Osteoblast (primary cell): Measurements from ENCODE around the gene CDHR3. TPM values are rescaled to one million over a fixed set of nuclear protein-coding genes. Genes with fewer than 3 reads are reported as not detected.
A peak's percentile ranks its signal among the peaks of the same experiment; 100 is the strongest.

Source experiments
- DNase-seq: peaks from one replicate; pipeline ENCODE4 v3.0.0; 2011; ENCODE audit warnings: low spot score, mixed read lengths; ENCODE audit not compliant: insufficient read length; ENCODE audit errors: missing footprints
- H2AFZ ChIP-seq: 2 replicates; pipeline ENCODE4 v1.6.0; 2011; ENCODE audit warnings: mild to moderate bottlenecking, low read length
- H3K27ac ChIP-seq: 2 replicates; pipeline ENCODE4 v1.5.1; 2011; ENCODE audit warnings: mild to moderate bottlenecking, low read depth, low read length, moderate library complexity
- H3K27me3 ChIP-seq: 2 replicates; pipeline ENCODE4 v1.6.0; 2012; ENCODE audit warnings: mild to moderate bottlenecking, control low read depth, inconsistent platforms, low read length, moderate library complexity; ENCODE audit not compliant: insufficient read depth
- H3K36me3 ChIP-seq: 2 replicates; pipeline ENCODE4 v1.5.1; 2011; ENCODE audit warnings: mild to moderate bottlenecking, low read length, control low read depth, moderate library complexity; ENCODE audit not compliant: insufficient read depth
- H3K4me1 ChIP-seq: 2 replicates; pipeline ENCODE4 v1.5.1; 2011; ENCODE audit warnings: mild to moderate bottlenecking, low read length, control low read depth, moderate library complexity; ENCODE audit not compliant: insufficient read depth
- H3K4me2 ChIP-seq: 2 replicates; pipeline ENCODE4 v1.6.0; 2011; ENCODE audit warnings: mild to moderate bottlenecking, low read length; ENCODE audit not compliant: insufficient read depth
- H3K4me3 ChIP-seq: fragments of 200-600 bp; sonication (generic); 3 replicates; pipeline ENCODE4 v1.5.1; 2012; ENCODE audit warnings: mild to moderate bottlenecking, low read length, inconsistent platforms; ENCODE audit not compliant: insufficient read depth
- H3K79me2 ChIP-seq: 2 replicates; pipeline ENCODE4 v1.6.0; 2012; ENCODE audit warnings: mild to moderate bottlenecking, low read length, control low read depth, inconsistent platforms; ENCODE audit not compliant: insufficient read depth
- H3K9me3 ChIP-seq: 2 replicates; pipeline ENCODE4 v1.5.1; 2011; ENCODE audit warnings: low read depth, low read length, control low read depth
- H4K20me1 ChIP-seq: 2 replicates; pipeline ENCODE4 v1.6.0; 2012; ENCODE audit warnings: mild to moderate bottlenecking, low read length, control low read depth; ENCODE audit not compliant: insufficient read depth
- CTCF ChIP-seq: IDR thresholded peaks from 2 replicates; pipeline ENCODE4 v1.5.1; 2011; ENCODE audit warnings: mild to moderate bottlenecking, low read depth, low read length, moderate library complexity; ENCODE audit errors: extremely low read depth
- total RNA-seq: library from RNA; depleted of rRNA; stranded (reverse); fragments of >200 nt; gene quantifications from 2 replicates; pipeline ENCODE4 v1.2.3, GENCODE V29; 2012

Gene CDHR3
- total RNA-seq, 1 donor, result 8.3 TPM

DNA sequence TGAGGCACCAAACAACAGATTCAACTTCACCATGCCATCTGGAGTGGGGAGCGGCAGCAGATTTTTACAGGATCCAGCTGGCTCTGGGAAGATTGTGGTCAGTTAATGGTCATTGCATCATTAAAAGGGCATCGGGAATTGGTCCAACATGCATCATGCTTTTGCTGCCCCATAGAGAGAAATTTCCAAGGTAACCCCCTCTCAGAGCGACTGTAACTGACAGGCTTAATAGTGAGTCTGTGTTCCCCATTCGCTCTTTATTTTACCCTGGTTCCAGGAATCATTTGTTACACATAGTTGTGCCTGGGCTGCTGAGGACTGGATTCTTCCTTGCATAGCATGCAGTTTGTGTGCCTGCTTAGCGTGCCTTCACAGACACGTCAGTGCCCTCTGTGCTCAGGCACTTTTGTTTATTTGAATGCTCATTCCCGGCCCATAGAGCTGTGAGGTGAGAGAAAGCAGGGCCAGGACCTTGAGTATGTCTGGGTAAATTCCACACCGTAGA is 49.9 kb downstream of the CDHR3 start:
- Histone ChIP-seq H3K4me1 (peaks cover 27% of the 10 kb centered on the region), H2AFZ (no peak overlapping the region), H3K27me3 (peaks cover 4% of the 10 kb centered on the region), H4K20me1 (no peaks in the 10 kb centered on the region), H3K4me2 (no peak overlapping the region), H3K36me3 (no peaks in the 10 kb centered on the region), H3K79me2 (no peaks in the 10 kb centered on the region), H3K4me3 (no peak overlapping the region), H3K9me3 (no peaks in the 10 kb centered on the region), H3K27ac (no peak overlapping the region)
- TF ChIP-seq CTCF, result no peak
- DNase-seq, result peak; percentile 79

- no peaks in the 10 kb centered on the region for H3K9me3 ChIP-seq
- no peak overlapping the region for H2AFZ ChIP-seq
- H3K4me2 ChIP-seq, result no peak overlapping the region
- no peak overlapping the region for H3K4me3 ChIP-seq
- no peaks in the 10 kb centered on the region for H3K36me3 ChIP-seq
- peaks cover 14% of the 10 kb centered on the region for H3K4me1 ChIP-seq
- peaks cover 3% of the 10 kb centered on the region for H3K27me3 ChIP-seq
- no peak for TF ChIP-seq CTCF
- no peaks in the 10 kb centered on the region for H4K20me1 ChIP-seq
- no peaks in the 10 kb centered on the region for H3K79me2 ChIP-seq
- no peak overlapping the region for H3K27ac ChIP-seq
- DNase-seq, result no peak
These were observed 52.5 kb downstream of the CDHR3 start for GRCh38 chr7:106015381-106016218.

DNA sequence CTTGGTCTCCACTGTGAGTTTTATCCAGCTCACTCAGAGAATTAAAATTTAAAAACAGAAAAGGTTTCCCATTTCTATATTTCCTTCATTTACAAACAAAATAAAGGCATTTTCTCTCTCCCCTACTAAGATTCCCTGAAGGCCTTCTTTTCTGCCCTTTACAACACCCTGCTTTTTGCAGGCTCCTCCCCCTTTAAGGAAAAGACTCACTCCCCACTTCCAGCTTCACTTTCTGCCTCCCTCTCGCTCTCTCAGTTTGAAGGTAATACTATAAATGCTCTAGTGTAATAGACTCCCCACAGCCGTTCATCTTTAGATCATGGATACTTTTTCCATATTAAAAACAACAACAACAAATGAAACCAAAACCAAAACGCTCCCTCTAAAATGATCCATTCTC is 53.3 kb downstream of the CDHR3 start:
- Histone ChIP-seq H3K79me2 (no peaks in the 10 kb centered on the region), H3K27ac (no peak overlapping the region), H3K4me1 (peaks cover 11% of the 10 kb centered on the region), H3K36me3 (no peaks in the 10 kb centered on the region), H2AFZ (peak overlapping the region; percentile 71), H3K4me3 (no peak overlapping the region), H3K27me3 (peaks cover 3% of the 10 kb centered on the region), H3K9me3 (no peaks in the 10 kb centered on the region), H4K20me1 (no peaks in the 10 kb centered on the region), H3K4me2 (peak overlapping the region; percentile 53)
- TF ChIP-seq CTCF, result no peak
- no peak for DNase-seq

DNA sequence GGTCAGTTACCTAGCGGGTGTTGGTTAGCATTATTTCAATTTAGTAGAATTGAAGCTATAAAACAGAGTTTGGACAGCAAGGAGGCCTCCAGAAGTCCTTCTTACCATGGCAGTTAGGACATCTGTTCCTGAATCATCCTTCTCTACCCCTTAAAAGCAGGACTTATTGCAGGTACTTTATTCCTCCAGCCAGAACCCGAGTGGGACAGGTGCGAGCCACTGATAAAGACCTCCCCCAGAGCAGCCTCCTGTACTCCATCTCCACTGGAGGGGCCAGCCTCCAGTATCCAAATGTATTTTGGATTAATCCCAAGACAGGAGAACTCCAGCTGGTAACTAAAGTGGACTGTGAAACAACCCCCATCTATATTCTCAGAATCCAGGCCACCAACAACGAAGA is 54.6 kb downstream of the CDHR3 start:
- Histone ChIP-seq H3K4me2 (no peak overlapping the region), H3K4me1 (peaks cover 7% of the 10 kb centered on the region), H3K36me3 (no peaks in the 10 kb centered on the region), H3K79me2 (no peaks in the 10 kb centered on the region), H3K4me3 (no peak overlapping the region), H3K27ac (no peak overlapping the region), H2AFZ (no peak overlapping the region), H3K27me3 (peaks cover 5% of the 10 kb centered on the region), H3K9me3 (no peaks in the 10 kb centered on the region), H4K20me1 (no peaks in the 10 kb centered on the region)
- DNase-seq, result no peak
- TF ChIP-seq CTCF, result no peak
